GM18511 (cell line): ENCODE measurements around the gene LRTM2.

Experiments used
- ATAC-seq: cut with Tn5 transposase; IDR thresholded peaks from one replicate; pipeline ENCODE4 v1.9.1; 2021; ENCODE audit warnings: mild to moderate bottlenecking, moderate library complexity; ENCODE audit not compliant: unreplicated experiment

The LRTM2 gene

GRCh38 chr12:1882850-1883470 lies 62.6 kb downstream of the LRTM2 start:
- ATAC-seq, result no peak

DNA sequence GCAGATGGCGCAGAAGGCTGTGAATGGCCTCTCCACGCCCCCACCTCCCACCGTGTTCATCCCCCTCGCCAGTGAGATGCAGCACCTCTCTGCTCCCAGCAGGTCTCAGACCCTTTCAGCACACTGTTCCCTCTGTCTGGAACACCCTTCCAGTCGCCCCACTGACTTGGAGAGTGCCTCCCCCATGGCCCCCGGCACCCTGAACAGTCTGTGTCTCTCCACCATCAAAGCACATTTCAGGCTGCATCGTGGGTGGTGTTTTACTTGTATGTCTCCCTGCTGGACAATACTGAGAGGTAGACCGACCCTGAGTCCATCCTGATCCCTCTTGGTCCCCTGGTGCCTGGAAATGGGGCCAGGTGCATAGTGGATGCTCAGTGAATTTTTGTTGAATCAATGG lies 63.1 kb downstream of the LRTM2 start:
- no peak for ATAC-seq

DNA sequence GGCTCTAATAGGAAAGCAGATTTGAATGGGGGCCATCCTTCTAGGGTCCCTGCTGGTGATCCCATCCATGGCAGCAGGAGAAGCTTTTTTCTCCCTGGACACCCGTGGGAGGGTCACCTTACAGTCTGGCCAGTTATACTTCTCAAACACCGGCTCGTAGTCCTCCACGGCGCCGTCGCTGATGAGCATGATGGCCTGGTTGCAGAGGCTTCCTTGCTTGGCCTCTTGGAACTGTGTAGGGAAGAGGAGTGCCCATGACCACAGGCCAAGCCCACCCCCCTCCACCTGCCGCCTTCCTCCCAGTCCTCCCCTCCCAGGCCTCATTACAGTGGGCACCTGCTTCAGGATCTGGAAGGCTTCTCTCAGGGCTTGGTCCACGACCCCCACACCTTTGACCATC lies 64.3 kb downstream of the LRTM2 start:
- no peak for ATAC-seq

DNA sequence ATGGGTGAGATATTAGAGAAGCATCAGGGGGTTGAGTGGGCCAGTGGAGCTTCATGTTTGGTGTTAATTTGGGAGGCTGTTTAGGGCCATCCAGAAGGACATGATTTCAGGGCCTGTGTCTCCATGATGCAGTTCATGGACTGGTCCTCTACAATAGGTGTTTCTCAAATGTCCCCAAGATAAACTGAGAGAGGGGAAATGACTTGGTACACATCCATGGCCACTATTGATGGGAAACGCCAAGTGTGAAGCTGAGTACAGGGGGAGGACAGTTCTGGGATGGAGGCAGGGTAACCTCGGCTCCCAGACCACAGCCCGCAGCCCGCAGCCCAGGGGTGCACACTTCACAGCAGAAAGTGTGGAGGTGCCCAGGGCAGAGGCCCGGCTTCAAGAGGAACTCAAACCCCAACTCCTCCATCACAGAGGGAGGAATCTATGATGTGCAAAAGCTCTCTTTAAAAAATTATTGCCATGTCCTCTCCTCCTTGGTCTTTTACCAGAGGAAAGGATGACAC lies 64.8 kb downstream of the LRTM2 start:
- ATAC-seq, result no peak

DNA sequence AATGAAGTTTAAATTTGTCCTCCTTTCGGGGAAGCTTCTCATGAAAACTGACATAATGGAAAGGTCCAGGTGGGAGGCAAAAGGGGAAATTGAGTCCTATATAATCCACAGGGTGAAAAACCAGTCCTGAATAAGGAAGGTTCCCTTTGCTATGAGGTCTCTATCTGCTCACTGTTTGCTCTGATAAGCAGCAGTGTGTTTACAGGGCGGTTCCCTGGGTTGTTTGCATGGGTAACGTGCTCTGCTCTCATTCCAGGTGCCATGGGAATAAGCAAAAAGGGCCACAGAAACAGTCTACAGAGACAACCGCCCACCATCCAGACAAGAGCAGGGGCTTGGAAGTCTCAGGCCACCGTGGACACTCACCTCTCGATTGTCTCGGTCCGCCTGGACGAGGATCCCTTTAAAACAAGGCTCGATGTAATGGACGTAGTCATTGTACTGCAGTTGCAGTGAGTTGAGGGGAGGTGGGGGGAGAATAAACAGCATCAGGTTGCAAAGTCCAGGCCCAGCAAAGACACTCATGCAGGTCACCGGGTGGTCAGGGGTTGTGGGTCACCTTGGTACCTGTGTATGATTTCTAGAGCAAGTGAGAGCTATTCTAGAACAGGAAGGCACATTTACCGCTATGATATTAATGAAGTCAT lies 65.4 kb downstream of the LRTM2 start:
- ATAC-seq, result no peak
